Pancreas (tissue), 10 donors: Measurements from ENCODE around the gene NIPAL1. TPM values are rescaled to one million over a fixed set of nuclear protein-coding genes. Genes with fewer than 3 reads are reported as not detected.

Experiments
- ATAC-seq, 4 donors: fragments of 200-7000 bp; cut with Tn5 transposase; one replicate each; pipeline versions ENCODE4 v1.8.0 to v1.9.1; 2020; ENCODE audit warnings: mild to moderate bottlenecking in 4 of 4, moderate library complexity in 4 of 4
- DNase-seq, 6 donors: peaks; one replicate each; pipeline ENCODE4 v3.0.0-alpha.2; 2020
- FAIRE-seq: peaks from 2 replicates; lab custom pipeline; 2012; peaks lifted over from hg19 to GRCh38; lab: Jason Lieb, UNC
- H3K27ac ChIP-seq, 4 donors: fragments of 200-600 bp; sonication (generic); 1 replicate in 3 of 4; 2 replicates in 1 of 4; pipeline versions ENCODE4 v1.5.0 to v1.8.0; 2020
- H3K27me3 ChIP-seq, 4 donors: fragments of 200-600 bp; one replicate each; pipeline ENCODE4 v1.8.0; 2021
- H3K36me3 ChIP-seq, 3 donors: fragments of 200-600 bp; sonication (generic) in 1 of 3; one replicate each; pipeline versions ENCODE4 v1.5.0 to v1.8.0; 2020 to 2021
- H3K4me1 ChIP-seq, 3 donors: fragments of 200-600 bp; one replicate each; pipeline ENCODE4 v1.8.0; 2021
- H3K4me3 ChIP-seq, 4 donors: fragments of 200-600 bp; sonication (generic) in 2 of 4; one replicate each; pipeline versions ENCODE4 v1.5.0 to v1.8.0; 2020 to 2021
- H3K9me3 ChIP-seq, 4 donors: fragments of 200-600 bp; one replicate each; pipeline ENCODE4 v1.8.0; 2021
- CTCF ChIP-seq, 4 donors: fragments of 200-600 bp; sonication (generic) in 3 of 4; IDR thresholded peaks; one replicate each; pipeline versions ENCODE4 v1.5.0 to v1.8.0; 2021; ENCODE audit warnings: antibody characterized with exemption in 4 of 4
- WGBS, 2 donors: extraction: QIAGEN DNeasy Blood & Tissue Kit; methylation state at CpG; one replicate each; pipeline ENCODE4 v1.1.7; 2013; 5-methylcytosine and 5-hydroxymethylcytosine counted together
- intact Hi-C, 3 donors: fragments of 100-400 bp; cut with DNase I; formaldehyde crosslinking; loops; one replicate each; pipeline versions ENCODE4 v1.11.1 to v1.14.2; 2022
- polyA plus RNA-seq, 2 donors: library from polyadenylated mRNA; stranded (reverse); fragments of 200-250 nt; gene quantifications; one replicate each; pipeline ENCODE4 v1.2.3, GENCODE V29; 2013
- total RNA-seq, 6 donors: library from RNA; stranded (reverse); fragmentation: NEBNext Ultra II Directional in 4 of 6; extraction: Animal tissue kit (Norgen Biotek cat#: 25700) in 4 of 6; gene quantifications; one replicate each; pipeline versions ENCODE4 v1.2.1 to v1.2.4, GENCODE V29; 2021 to 2023
- donor health status: healthy with polysubstance abuse.
- donor health status: DM: no; HTN: no; CAD: no; lungs with moderate emphysema.
- donor health status: DM: no; HTN: no; CAD: no.
- donor health status: control.
- donor health status: control.
- donor health status: Bipolar disorder and iron deficiency.
- donor health status: DM: yes; HTN: yes; CAD: no.
- donor health status: DM: no; HTN: no; CAD: no.
- donor health status: DM: no; HTN: no; CAD: no.
- donor health status: DM: yes; HTN: yes; CAD: no.

Gene NIPAL1
- total and polyA plus RNA-seq, 8 donors, result 0.96 to 4.4 (median 2.2) TPM

DNA sequence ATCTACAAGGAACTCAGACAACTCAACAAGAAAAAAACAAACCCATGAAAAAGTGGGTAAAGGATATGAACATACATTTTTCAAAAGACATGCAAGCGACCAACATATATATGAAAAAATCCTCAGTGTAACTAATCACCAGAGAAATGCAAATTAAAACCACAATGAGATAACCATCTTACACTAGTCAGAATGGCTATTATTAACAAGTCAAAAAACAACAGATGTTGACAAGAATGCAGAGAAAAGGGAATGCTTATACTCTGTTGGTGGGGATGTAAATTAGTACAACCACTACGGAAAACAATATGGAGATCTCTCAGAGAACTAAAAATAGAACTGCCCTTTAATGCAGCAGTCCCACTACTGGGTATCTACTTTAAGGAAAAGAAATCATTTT, 12.1 kb downstream of the NIPAL1 start:
- FAIRE-seq (no peak), ATAC-seq (no peak), DNase-seq (no peak)
- Histone ChIP-seq H3K27ac (no peak overlapping the region), H3K9me3 (no peaks in the 10 kb centered on the region), H3K4me1 (peaks cover 11 to 20% (median 18%) of the 10 kb centered on the region in 3 donors), H3K27me3 (no peaks in the 10 kb centered on the region), H3K4me3 (no peak overlapping the region), H3K36me3 (no peaks in the 10 kb centered on the region)
- TF ChIP-seq CTCF (IDR thresholded peaks at IDR 0.05), result no peak
- intact Hi-C loops, result no loop called here
- WGBS, 2 donors, result 63 to 89% methylated on average over 2 of the region's 2 CpGs

GRCh38 chr4:48030470-48030869, 13.9 kb downstream of the NIPAL1 start:
- intact Hi-C loops, result no loop called here
- no peaks in the 10 kb centered on the region for H3K36me3 ChIP-seq
- peaks cover 13 to 23% (median 18%) of the 10 kb centered on the region in 3 donors for H3K4me1 ChIP-seq
- no peaks in the 10 kb centered on the region for H3K27me3 ChIP-seq
- ATAC-seq (no peak), FAIRE-seq (no peak), DNase-seq (no peak)
- H3K27ac ChIP-seq, result no peak overlapping the region
- no peak overlapping the region for H3K4me3 ChIP-seq
- WGBS, 2 donors, result 83 to 88% methylated on average over 3 of the region's 3 CpGs
- no peaks in the 10 kb centered on the region for H3K9me3 ChIP-seq
- TF ChIP-seq CTCF (IDR thresholded peaks at IDR 0.05), result no peak

DNA sequence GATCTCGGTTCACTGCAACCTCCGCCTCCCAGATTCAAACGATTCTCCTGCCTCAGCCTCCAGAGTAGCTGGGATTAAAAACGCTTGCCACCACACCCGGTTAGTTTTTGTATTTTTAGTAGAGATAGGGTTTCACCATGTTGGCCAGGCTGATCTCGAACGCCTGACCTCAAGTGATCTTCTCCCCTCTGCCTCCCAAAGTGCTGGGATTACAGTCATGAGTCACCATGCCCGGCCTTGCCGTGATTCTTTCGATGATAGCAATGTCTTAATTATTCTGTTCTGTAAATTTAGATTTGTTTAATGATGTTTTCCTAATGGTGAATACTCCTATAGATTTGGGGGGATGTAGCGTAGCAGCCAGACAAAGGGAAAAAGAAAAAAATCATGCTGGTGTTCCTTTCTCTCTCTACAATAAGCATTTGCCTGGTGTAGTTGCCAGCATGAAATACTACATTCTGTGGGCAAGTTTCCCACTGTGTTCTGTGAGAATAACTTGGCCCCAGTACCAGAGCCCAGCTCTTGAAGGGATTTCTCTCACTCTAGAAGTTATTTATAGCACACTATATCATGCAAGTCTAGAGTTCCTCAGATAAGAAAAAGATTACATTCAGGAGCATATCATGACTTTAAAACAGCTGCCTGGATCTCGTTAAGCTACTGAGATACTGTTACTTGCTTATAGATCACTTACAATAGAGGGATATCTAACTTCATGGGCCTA, 15.4 kb downstream of the NIPAL1 start:
- Histone ChIP-seq H3K36me3 (no peaks in the 10 kb centered on the region), H3K27ac (peak overlapping the region in 2 of 4 donors; percentile 10 to 13), H3K4me1 (peaks cover 13 to 23% (median 18%) of the 10 kb centered on the region in 3 donors), H3K9me3 (no peaks in the 10 kb centered on the region), H3K4me3 (no peak overlapping the region), H3K27me3 (no peaks in the 10 kb centered on the region)
- no peak for TF ChIP-seq CTCF (IDR thresholded peaks at IDR 0.05)
- WGBS, 2 donors, result 45 to 48% methylated on average over 12 of the region's 12 CpGs
- FAIRE-seq (no peak), ATAC-seq (peak; percentile 67 to 88 (median 80)), DNase-seq (peak in 1 of 6 donors; percentile 23)
- intact Hi-C loops, result no loop called here

DNA sequence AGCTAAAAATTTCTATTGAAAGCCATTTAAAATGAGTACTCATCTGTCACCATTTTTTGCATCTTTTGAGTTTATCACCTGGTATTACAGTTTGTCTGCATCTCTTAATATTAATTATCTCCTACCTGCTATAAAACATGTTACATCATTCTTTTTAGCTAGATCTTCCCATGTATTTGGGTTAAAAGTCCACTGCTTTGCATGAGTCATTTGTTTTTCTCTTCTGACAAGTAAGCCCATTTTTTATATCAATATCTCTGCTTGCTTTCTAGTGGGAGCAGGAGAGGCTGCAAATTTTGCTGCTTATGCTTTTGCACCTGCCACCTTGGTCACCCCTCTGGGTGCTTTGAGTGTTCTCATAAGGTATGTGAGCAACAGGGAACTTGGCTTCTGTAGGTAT, 16.1 kb downstream of the NIPAL1 start:
- no peak for DNase-seq
- Histone ChIP-seq H3K27ac (peak overlapping the region in 2 of 4 donors; percentile 10 to 13), H3K36me3 (no peaks in the 10 kb centered on the region), H3K9me3 (no peaks in the 10 kb centered on the region), H3K4me1 (peaks cover 13 to 23% (median 18%) of the 10 kb centered on the region in 3 donors), H3K4me3 (no peak overlapping the region), H3K27me3 (no peaks in the 10 kb centered on the region)
- no peak for TF ChIP-seq CTCF (IDR thresholded peaks at IDR 0.05)
- peak; percentile 29 to 60 (median 44) for ATAC-seq
- intact Hi-C loops, result no loop called here
- FAIRE-seq, result no peak

DNA sequence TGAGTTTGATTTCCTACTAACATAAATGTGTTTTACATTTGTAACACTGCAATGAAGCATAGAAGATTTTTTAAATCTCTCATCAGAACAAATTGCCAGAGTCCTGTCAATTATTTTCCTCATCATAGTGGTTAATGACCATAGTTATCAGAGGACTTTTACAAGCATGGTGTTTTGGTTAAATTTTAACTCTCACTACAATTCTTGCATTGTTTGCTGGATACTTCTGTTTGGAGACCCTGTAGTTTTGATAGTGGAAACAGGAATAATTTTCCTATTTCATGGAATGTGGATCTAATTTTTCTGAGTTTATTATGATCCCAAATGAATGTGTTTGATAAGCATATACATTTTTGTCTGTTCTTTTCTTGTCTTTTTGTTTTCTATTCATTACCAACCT, 16.8 kb downstream of the NIPAL1 start:
- peak; percentile 26 for FAIRE-seq
- peak overlapping the region in 1 of 4 donors; percentile 13 for H3K27ac ChIP-seq
- no peak overlapping the region for H3K4me3 ChIP-seq
- H3K4me1 ChIP-seq, result peaks cover 13 to 23% (median 18%) of the 10 kb centered on the region in 3 donors
- no peaks in the 10 kb centered on the region for H3K27me3 ChIP-seq
- no peak for TF ChIP-seq CTCF (IDR thresholded peaks at IDR 0.05)
- no peaks in the 10 kb centered on the region for H3K9me3 ChIP-seq
- no peaks in the 10 kb centered on the region for H3K36me3 ChIP-seq
- no peak for DNase-seq
- peak in 2 of 4 donors; percentile 23 to 28 for ATAC-seq
- intact Hi-C loops, result no loop called here
